Stimulated activated CD8-positive, alpha-beta memory T cell treated with anti-CD3 and anti-CD28 coated beads, Interleukin-4, amount 100 ng/mL, for 24 hours (primary cell): ENCODE data around the gene LSG1.
"Not testable (repeated sequence)": the region's sequence is repeated elsewhere in the genome, so short reads cannot be mapped to it uniquely, and the experiment has no call there.

ENCODE experiments used
- DNase-seq: peaks from one replicate; pipeline ENCODE4 v3.0.0-alpha.2; 2020; ENCODE audit warnings: low read depth

LSG1 gene

DNA sequence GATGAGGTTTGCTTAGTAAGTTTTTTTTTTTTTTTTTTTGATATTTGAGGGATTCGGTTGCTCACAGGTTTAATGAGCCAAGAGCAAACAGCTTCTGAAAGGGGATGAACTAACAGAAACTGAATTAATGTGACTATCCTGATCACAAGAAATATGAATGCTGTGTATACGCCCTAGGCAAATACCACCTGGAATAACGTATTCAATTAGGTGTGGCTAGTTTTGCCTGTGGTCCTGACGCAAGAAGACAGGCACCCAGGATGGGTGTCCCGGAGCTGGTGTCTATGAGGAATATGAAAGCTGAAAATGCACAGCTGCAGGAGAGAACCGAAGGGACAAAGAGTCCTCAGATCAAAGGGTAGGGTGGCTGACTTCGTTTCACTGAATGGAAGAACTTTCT is 14.6 kb downstream of the LSG1 start:
- DNase-seq, result no peak

DNA sequence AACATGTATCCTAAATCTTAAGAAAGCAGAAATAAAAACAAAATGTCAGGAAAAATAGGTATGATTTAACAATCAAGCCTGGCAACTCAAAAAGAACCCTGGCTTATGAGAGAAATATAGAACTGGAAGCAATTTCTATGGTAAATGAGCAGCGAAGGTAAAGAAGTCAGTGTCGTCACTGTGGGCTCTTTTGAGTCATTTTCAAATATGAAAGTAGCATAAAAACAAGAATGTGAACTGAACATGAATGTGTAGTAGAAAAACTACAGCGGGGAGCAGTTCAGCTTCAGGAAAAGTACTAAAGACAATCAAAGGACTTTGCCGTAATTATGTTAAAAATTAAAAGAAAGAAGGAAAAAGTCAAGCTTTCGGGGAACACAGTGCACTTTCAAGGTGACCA is 17.5 kb downstream of the LSG1 start:
- DNase-seq, result no peak

DNA sequence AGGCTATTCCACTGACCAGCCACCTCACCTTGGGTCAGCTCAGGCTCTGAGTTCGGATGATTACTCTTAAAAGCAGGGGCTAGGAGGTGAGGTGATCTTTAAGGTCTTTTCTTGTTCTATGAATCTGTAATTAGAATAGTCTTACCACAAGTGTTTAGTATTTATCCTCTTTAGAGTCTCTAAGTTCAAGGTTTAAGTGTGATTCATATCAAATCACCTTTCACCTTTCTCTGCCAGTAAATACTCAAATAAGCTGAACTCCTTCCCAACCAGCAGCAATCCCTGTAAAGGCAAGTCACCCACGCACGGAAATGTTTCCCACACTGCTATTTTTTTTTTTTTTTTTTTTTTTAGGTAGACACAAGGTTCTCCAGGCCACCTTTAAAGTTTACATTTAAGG is 24.2 kb downstream of the LSG1 start:
- no peak for DNase-seq

DNA sequence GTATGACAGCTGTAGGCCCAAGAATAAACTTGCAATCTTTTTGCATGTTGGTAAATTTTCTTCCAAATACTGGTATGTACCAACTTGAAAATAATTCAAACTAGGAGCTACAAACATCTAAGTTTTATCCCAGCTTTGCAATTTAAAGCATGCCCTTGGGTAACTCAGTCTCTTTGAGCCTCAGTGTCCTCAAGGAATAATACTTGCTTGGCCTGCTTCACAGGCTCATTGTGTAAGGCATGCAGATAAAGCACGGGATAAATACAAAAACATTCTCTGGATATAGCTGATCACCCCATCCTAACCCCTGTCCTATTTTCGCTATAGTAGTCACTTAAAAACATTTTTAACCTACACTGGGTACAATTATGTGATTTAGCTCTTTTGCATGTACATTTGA is 29.2 kb downstream of the LSG1 start:
- no peak for DNase-seq

DNA sequence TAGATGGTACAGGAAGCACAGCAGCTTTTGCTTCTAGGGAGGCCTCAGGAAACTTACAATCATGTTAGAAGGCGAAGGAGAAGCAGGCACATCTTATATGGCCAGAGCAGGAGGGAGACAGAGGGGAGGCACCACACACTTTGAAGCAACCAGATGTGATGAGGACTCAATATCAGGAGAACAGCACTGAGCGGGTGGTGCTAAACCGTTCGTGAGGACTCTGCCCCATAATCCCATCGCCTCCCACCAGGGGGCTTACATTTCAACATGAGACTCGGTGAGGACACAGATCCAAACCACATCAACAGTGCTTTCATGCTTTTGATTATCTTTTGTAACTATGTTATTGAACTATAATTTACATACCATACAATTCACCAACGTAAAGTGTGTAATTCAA is 31.2 kb downstream of the LSG1 start:
- peak; percentile 20 for DNase-seq

DNA sequence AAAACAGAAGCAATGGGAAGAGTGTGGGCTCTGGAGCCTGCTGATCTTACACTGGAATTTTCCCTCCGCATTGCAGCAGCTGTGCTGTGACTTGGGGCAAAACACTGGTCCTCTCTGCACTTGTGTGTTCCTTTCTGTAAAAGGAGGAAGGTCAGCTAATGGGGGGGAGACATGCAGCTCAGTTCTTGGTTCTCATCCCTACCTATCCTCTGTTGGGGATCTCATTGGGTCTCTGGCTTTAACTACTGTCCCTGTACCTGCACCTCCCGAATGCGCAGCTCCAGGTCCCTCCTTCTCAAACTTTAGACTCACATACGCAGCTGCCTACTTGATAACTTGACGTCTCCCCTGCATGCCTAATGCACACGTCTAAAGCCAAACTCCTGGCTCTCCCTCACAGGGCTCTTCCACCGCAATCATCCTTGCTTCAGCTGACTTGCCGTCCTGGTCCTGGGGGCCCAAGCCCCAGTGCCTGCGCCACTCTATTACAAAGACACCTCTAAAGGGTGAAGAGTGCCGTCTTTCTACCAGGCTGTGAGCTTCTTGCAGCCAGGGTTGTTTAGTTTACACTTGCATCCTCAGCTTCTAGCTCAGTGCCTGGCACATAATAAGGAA is 32.9 kb downstream of the LSG1 start:
- DNase-seq, result no peak

DNA sequence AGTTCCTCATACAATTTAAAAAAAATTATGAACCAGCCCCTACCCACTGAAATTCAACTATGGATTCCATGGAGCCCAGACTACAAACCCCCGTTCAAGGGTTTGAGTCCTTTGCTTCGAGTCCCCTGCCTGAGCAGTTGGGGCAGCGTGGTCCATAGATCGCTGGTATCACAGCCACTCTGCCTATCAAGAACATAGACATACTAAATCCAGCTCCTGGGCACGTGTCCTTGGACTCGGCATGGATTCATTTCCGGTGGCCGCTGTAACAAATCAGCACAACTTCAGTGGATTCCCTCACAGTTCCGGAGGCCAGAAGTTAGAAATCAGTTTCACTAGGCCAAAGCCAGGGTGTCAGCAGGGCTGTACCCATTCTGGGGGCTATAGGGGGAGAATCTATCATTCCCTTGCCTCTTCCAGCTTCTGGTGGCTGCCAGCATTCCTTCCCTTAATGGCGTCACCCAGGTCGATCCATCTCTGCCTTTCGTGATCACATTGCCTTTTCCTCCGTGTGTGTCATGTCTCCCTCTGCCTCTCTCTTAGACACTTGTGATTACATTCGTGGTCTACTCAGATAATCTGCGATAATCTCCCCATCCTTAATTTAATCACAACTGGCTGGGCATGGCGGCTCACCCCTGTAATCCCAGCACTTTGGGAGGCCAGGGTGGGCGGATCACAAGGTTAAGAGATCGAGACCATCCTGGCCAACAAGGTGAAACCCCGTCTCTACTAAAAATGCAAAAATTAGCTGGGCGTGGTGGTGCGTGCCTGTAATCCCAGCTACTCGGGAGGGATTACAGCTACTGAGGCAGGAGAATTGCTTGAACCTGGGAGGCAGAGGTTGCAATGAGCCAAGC is 34.2 kb downstream of the LSG1 start:
- no peak for DNase-seq

DNA sequence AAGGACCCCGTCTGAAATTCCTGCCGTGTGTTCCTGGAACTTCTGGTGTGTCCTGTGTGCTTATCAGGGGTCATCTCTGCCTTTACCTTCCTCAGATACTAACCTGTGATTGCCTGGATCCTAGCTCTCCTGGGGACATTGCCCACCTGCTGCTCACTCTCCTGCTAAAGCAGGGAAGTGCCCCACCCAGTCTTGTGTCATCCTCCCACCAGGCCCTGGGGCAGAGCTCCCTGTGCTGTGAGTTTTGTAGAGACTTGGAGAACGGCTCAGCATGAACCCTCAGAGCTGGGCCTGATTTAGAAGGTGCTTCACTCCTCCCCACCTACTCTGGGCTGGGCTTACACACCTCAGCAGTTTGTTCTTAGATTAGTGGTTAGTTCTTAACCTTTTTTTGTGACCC is 34.9 kb downstream of the LSG1 start:
- DNase-seq, result no peak

DNA sequence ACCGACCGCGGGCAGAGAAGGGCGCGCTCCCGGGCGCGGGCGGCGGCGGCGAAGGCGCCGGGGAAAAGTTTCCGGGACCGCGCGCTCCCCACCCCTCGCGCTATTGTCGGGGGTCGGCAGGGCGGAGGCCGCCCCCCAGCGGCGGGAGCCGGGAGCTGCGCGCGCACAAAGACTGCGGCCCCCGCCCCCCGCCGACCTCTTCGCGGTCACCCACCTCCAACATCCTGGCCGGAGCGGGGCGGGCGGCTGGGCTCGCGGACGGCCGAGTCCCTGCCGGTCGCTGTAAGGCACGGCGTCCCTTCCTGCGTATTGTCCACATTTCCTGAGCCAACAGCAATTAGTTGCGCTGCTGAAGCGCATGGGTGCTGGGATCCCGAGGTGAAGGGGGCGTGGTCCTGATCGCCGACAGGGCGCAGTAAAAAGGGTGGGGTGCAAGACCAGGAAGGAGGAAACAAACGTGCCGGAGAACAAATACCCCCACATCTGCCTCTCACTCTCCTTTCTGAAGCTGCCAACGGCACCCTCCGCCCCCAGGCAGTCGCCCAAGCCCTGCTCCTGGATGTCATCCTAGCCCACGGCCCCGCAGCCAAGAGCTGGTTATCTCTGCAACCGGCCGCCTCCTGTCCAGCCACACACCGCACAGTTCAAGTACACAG is 38.5 kb downstream of the LSG1 start, which contains the start of gene TMEM44:
Gene TMEM44 (minus strand): TSS at position 71 of the 656 bp plus-strand sequence. CDS start 204 bp downstream, outside the sequence.
- DNase-seq, result peak; percentile 48

DNA sequence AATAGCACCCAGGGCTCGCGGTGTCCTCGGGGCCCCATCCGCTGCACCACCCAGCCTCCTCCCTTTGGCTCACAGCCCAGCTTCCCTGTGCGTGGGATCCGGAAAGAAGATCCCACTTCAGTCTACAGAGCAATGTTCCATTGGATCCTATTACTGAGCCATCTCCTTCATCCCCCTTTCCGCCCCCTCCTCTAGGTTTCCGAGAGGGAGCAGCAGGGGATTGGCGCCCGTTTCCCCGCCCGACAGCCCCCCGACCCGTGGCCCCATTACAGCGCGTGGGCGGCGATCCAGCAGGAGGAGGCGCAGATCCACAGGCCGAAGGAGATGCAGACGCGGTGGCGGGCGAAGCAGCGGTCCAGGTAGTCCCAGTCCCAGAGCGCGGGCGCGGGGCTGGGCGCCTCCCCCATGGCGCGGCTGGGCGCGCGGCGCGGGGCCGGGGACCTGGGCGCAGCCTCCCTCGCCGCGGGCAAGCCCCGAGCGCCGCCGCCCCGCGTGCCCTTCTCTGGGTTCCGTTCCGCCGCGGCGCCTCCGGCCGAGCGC is 39.1 kb downstream of the LSG1 start:
- DNase-seq, result peak; percentile 4

DNA sequence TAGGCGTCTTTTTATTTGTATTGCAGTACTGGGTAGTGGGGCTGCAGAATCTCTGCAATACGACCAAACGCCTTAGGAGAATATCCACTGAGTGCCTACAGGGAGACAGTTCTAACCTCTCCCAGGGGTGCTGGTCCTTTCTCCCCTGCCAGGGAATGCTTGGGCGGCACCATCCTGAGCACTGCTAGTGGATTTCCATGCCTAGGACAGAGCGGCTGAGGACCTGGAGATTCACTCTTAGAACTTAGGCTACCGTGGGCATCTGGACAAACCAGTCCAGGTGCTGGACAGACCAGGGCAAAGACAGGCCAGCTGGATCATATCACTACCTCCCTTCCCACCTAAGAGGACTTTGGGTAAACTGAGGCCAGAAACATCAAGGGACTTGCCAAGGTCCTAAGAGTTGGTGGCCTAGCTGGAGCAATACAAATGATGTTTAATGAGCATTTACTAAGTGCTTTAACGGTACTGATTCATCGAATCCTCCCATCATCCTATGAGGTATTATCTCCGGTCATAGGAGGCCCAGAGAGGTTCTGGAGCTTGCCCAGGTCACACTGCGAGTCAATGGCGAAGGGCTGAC is 39.7 kb downstream of the LSG1 start:
- no peak for DNase-seq

DNA sequence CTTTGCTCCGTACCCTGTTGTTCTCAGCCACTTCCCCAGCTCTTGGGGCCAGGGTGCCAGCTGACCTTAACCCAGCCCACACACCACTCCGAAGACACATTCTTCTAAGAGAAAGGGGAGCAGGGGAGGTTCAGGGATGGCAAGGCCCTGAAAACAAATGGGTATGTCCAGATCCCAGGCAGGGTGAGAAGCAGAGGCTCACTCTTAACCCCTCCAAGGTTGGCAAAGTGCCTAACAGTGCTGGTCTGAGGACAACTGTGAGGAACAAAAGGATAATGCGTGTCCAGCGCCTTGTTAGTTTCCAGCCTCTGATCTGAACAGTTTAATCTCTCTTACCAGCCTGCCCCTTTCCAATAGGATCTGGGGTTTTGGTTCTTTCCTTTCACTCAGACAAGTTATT is 40.3 kb downstream of the LSG1 start:
- DNase-seq, result no peak

DNA sequence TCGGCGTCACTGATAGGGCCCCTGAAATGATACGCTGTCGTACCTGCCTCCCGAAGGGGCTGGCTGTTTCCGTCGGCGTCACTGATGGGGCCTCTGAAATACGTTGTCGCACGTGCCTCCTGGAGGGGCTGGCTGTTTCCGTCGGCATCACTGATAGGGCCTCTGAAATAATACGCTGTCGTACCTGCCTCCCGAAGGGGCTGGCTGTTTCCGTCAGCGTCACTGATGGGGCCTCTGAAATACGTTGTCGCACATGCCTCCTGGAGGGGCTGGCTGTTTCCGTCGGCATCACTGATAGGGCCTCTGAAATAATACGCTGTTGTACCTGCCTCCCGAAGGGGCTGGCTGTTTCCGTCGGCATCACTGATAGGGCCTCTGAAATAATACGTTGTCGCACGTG is 41.3 kb downstream of the LSG1 start:
- DNase-seq, result not testable (repeated sequence)

DNA sequence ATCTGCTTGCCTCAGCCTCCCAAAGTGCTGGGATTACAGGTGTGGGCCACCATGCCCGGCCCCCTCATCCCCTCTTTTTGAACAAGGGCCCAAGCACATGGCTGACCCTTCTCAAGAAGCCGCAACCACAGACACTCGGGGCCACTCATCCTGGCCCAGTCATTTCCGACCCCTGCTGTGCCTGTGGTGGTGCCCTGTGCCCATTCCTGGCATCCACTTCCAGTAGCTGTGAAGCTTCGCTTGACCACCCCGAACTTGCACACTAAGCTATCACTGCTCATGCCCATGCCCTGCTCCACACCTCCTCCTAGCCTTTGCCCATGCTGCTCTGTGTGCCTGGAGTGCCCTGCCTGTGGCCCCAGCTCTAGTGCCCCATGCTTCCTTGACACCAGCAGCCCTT is 47.0 kb downstream of the LSG1 start:
- DNase-seq, result no peak

DNA sequence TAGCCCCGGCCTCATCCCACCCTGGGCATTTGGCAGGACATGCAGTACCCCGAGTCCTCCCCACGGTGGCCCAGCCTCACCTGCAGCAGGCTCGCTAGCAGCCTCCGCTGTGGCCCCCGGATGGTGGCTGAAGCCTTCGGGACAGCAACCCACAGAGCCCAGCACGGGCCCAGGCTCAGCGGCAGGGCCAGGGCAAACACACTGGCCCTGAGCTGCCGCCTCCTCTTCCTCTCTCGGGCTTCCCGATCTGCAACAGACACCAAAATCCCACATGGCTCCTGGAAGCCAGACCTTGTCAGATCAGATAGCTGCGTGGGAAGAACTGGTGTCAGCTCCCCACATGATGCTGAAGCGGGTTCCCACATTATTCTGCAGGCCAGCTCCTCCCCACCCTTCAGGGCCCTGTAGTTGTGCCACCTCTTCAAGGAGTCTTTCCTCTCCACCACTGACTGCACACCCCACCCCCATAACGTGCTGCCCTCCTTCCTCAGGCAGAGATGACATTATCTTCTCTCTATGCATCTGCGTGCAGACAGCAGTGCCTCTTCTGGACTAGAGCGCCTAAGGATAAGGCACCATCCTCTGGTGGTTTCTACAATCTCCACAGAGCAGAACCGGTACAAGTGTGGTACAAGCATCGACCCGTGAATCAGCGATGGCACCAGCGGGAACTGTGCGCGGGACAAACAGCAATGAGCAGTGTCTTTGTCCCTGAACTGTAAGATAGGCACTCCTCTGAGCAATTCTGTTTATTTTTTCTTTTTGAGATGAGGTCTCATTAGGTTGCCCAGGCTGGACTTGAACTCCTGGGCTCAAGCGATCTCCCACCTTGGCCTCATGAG is 48.3 kb downstream of the LSG1 start:
- no peak for DNase-seq

DNA sequence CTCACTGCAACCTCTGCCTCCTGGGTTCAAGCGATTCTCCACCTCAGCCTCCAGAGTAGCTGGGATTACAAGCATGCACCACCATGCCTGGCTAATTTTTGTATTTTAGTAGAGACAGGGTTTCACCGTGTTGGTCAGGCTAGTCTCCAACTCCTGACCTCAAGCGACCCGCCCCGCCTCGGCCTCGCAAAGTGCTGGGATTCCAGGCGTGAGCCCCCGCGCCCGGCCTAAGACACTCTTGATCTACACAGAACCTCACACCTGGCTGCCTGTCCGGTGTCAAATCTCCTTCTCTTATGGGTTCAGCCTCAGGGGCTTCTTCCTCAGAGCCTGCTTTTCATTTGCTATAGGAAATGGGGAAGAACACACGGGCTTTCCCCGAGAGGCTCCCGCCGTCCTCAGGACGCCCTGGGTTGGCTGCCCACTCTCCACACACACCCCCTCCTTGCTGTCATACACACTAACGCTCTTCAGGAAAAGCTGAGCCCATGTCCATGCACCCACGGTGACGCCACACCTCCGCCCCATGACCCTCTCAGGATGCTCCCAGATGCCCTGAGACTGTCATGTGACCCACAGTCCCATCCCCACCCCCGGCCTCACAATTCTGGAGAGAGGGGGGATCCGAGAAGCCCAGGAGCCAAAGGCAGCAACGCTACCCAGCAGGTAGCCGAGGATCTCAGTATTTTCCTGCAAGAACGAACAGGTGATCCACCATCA is 49.2 kb downstream of the LSG1 start:
- DNase-seq, result no peak

DNA sequence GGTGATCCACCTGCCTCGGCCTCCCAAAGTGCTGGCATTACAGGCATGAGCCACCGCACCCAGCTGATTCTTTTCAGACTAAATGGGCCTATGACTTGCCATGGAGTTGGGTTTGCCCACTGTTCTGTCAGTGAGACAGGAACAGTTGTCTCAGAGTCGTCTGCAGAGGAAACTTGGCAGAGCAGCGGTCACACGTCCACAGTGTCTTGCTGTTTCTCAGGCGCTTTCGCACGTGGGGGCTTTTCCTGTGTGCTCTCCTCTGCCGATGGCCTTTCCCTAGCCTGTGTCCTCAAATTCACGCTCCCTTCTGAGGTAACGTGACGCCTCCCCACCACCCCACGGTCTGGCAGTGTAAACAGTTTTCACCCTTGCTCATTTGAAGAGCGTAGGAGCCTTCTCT is 50.0 kb downstream of the LSG1 start:
- DNase-seq, result no peak

DNA sequence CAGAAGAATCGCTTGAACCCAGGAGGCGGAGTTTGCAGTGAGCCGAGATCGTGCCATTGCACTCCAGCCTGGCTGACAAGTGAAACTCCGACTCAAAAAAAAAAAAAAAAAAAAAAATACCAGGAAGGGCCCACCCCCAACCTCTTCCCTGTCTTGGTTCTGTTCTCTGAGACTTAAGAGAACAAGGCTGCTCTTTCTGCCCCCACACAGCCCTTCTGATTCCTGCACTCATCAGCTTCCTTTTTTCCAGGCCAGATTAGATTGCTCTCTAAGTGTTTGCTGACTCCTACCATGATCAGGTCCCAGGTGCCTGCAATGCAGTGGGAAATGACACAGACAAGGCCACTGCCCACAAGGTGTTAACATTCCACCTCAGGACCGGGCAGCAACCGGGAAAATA is 51.8 kb downstream of the LSG1 start:
- no peak for DNase-seq

DNA sequence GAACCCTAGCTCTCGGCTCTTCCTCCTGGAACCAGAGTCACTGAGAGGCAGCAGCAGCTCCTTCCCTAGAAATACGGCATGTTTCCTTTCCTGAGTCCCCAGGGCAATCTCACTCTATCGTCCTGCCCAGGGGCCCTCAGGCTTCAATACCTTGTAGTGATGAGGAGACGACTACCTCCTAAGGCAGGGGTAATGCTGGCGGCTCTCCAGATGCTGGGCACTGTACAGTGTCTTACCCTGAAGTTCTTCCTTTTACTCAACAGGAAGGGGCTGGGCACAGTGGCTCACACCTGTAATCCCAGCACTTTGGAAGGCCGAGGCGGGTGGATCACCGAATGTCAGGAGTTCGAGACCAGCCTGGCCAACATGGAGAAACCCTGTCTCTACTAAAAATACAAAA is 52.2 kb downstream of the LSG1 start:
- DNase-seq, result no peak

DNA sequence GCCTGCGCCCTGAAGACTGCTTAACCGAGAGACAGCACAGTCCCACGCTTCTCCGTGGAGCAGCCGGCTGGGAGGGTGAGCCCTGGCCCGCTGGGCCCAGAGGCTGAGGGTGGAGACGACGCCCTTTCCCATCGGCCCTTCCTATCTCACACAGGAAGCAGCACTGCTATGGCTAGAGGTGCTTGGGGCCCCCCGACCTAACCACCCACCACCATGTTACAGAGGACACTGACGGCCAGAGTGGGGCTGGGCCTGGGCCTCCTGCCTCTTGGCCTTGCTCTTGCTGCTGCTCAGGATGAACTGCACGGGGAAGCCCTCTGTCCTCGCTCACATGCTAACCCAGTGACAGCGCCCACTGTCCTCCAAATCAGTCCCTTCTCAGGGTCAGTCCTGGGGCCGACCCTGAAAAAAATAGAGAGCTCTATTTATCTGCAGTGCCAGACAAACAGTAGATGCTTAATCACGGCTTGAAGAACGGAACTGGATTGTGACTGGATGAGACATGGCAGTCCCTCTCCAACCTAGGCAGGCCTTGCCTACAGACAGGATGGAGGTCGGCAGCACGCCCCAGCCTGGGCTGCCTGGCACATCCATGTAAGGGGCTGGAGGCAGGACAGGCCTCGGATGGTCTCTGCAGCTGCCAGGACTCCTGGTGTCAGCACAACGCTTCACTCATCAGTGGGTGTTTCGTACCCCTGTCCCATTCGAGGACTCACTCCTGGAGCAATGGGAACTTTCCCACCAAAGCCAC is 53.0 kb downstream of the LSG1 start:
- no peak for DNase-seq
